Fibroblast of skin of back (primary cell): ENCODE results near the gene SRCIN1.
"Not testable (repeated sequence)": the region's sequence is repeated elsewhere in the genome, so short reads cannot be mapped to it uniquely, and the experiment has no call there.

ENCODE experiments used
- DNase-seq: peaks from one replicate; pipeline ENCODE4 v3.0.0-alpha.2; 2013

The SRCIN1 gene

GRCh38 chr17:38542286-38542685 is 63.5 kb downstream of the SRCIN1 start:
- no peak for DNase-seq

DNA sequence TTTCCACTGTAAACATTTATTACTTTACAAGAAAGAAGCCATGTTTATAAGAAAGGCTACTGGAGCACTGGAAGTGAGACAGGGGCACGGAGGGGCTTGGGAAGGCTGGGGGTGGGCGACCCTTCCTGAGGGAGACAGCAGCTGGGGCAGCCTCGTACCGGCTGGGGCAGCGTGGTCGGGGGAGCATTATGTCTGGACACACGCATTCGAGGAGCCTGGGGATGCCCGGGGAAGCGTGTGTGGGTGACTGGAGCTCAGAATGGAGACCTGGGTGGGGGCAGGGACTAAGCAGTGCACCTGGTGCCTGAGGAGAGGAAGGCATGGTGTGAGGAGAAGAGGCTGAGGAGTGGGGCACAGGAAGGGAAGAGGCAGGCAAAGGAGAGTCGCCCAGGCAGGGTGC is 64.5 kb downstream of the SRCIN1 start:
- DNase-seq = no peak

DNA sequence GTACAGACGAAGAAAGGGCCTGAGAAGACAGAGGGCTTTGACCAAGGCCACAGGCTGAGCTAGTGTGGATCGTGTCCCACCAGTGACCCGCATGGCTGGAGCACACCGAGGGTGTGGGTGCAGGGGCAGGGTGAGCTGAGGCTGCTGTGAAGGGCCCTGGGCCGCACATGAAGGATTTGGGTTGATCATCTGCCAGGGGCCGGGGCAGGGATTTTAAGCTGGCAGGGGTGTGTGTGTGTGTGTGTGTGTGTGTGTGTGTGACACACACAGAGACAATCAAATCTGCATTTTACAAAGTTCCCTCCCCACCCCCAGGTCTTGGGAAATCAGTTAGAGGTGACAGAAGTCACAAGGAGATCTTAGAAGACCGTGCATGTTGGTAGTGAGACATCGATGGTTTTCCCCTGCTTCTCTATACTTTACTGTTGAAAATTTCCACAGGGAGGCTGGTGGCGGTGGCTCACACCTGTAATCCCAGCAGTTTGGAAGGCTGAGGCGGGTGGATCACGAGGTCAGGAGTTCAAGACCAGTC is 65.2 kb downstream of the SRCIN1 start:
- DNase-seq = no peak

GRCh38 chr17:38539386-38539785 is 66.4 kb downstream of the SRCIN1 start:
- no peak for DNase-seq

GRCh38 chr17:38538906-38539305 is 66.8 kb downstream of the SRCIN1 start:
- DNase-seq = no peak

GRCh38 chr17:38536661-38537060 is 69.1 kb downstream of the SRCIN1 start:
- no peak for DNase-seq

- DNase-seq = no peak
These were observed 69.9 kb downstream of the SRCIN1 start for GRCh38 chr17:38535886-38536285.

DNA sequence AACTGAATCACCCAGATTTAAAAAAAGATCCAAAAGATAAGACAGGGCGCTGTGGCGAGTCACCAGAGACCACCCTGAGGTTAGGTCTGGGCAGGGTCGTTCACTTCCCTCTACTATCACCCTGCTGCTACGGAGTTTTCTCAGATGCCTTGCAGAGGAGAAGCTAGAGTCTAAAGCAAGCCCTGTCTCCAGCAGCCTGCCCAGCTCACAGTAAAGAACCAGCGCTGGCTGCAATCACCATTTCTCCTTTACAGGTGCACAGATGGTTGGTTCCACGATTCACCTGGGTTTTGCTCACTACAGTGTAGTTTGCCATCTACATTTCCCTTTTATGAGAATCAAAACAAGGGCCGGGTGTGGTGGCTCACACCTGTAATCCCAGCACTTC is 71.3 kb downstream of the SRCIN1 start:
- DNase-seq = no peak

DNA sequence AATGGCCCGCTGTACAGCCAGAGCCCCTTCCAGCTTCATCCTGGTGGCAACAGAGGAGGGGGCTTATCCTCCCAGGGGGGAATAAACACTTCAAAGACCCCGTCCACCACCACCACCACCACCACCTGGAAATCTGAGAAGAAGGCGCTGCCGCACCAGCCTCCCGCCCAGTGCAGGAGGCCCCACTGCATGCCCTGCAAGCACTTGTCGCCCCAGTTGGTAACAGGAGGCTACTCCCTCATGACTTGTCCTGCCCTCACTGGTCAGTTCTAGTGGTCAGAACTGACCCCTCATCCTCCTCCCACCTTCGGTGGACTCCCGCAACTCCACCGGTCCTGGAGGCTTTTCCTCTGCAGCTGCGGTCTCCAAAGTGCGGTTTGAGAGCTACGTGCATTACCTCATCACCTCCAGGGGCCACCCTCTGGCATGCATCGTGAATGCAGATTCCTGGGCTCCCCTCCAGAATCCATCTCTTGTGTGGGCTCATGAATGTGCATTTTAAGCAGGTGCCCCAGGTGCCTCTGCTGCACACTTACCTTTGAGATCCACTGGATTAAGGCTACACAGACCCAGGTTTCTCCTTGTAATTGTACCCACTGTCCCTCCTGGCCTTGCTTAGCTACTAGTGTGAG is 71.8 kb downstream of the SRCIN1 start:
- no peak for DNase-seq

DNA sequence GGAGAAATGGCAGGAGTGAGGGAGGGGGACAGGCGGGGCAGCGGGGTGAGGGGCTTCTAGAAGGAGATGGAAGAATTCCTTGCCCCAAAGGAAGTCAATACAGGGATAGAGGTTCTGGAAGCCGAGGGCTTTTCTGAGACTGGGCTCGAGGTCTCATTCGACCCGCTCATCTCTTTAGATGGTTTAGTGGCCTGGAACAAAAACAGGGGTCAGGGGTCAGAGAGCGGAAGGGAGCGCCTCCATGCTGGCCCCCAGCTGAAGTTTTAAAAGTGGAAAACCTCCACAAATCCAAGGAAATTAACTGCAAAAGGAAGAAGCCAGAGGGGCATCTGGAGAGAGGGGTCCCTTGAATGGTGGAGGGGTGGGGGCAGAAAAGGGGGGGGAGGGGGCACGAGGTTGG is 72.5 kb downstream of the SRCIN1 start:
- DNase-seq = no peak

DNA sequence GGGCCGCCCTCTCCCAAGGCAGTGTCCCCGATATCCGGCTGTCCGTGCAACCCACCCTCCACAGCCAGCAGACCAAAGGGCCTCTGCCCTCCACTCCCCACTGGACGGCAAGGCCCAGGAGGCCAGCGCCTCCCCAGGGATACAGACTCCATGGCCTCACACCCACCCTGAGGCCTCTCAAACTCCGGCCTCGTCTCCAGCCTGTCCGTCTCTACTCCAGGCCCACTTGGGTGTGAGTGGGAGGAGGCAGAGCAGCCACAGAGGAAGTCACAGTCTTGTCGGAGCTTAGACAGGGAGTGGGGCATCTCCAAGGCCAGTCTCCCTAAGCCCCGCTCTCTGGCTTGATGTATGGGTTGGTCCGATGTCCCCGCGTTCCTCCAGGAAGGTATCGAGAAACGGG is 73.3 kb downstream of the SRCIN1 start:
- no peak for DNase-seq

DNA sequence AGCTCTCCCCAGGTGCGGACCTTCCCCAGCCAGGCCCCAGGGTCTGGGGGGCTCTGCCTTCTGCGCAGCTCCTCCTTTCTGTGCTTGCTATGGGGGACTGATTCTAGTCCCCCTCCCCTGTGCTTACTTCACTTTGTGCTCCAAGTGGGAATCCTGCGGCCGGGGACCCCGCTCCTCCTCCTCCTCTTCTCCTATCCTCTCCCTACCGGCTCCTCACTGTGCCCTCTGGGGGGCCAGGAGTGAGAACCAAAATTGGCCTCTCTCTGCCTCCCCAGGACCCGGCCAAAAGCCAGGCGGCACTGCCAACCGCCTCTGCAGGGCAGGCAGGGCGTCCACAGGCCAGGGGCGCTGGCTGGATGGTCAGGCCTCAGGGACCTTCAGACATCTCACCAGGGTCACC is 74.0 kb downstream of the SRCIN1 start:
- not testable (repeated sequence) for DNase-seq

- not testable (repeated sequence) for DNase-seq
These were observed 74.9 kb downstream of the SRCIN1 start for GRCh38 chr17:38530856-38531255.

- DNase-seq = not testable (repeated sequence)
These were observed 77.6 kb downstream of the SRCIN1 start for GRCh38 chr17:38528141-38528540.

DNA sequence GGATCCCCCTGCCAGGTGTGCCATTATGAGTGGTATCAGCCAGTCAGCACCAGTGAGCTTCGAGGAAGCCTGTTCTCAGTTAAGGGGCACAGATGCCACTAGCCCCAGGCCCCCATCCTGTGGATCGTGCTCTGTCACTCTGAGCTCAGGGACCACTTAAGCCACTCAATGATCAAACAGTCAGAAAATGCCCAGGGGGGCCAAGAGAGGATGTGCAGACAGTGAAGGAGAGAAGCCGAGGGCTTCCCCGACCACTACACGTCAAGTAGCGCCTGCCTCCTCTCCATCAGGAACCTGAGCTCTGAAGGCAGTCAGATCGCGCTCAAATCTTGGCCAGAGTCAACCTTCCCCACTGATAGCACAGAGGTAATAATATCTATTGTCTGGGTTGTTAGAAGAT is 79.2 kb downstream of the SRCIN1 start:
- not testable (repeated sequence) for DNase-seq

- peak; percentile 9 for DNase-seq
These were observed 93.2 kb downstream of the SRCIN1 start for GRCh38 chr17:38512473-38513058.

DNA sequence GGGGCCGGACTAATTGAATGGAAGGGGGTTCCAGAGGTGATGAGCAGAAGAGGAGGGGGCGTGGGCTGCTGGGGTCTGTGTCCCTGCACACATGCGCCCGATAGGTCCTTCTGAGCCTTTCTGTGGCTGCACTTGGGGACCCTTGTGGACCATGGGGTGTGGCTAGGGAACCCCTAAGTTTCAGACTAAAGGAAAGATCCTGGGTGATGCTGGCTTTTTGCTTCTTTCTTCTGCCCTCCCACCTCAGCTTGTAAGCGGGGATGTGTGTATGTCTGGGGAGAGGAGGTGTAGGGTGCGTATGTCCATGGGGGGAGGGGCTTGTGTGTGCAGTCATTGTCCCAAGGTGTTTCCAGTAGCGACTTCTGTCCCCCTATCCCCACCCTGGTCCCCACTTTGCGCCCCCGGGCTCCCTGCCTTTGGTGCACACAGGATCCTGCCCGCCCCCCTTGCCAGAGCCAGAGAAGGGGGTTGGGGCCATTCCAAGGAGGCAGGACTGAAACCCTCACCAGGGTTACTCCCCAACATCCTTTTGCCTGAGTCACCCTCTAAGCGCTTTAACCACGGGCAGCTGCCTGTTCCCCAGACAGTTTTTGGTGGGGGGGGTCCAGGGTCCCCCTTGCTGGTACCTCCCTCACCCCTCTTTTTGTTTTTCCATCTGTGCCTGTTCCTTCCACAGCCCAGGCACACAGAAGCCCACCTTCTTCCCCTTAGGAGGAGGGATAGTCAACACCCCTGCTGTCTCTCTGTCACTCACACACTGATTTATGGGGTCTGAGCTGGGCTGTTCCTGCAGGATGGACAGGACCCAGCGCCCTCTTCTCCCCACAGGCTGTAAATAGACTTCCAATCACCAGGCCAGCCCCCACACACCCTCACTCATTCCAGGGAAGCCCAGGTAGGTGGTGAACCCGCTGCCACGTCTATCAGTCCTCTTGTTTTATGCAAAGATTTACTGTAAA is 94.3 kb downstream of the SRCIN1 start:
- peak; percentile 74 for DNase-seq

DNA sequence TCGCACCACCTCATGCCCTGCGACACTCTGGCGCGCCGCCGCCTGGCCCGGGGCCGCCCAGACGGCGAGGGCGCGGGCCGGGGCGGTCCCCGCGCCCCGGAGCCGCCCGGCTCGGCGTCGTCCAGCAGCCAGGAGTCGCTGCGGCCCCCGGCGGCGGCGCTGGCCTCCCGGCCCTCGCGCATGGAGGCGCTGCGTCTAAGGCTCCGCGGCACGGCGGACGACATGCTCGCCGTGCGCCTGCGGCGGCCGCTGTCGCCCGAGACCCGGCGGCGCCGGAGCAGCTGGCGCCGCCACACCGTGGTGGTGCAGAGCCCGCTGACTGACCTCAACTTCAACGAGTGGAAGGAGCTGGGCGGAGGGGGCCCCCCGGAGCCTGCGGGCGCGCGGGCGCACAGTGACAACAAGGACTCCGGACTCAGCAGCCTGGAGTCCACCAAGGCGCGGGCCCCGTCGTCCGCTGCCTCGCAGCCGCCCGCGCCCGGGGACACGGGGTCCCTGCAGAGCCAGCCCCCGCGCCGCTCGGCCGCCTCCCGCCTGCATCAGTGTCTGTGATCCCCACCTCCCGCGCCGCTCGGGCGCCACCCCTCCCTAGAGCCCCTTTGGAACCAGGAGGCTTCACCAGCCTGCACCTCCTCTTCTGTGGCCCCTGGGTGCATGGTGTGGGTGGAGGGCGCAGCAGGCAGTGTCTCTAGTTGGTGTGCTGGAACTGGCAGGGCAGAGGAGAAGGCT is 95.2 kb downstream of the SRCIN1 start:
- no peak for DNase-seq

- no peak for DNase-seq
These were observed 95.9 kb downstream of the SRCIN1 start for GRCh38 chr17:38509772-38510420.

- DNase-seq = peak; percentile 84
These were observed 96.6 kb downstream of the SRCIN1 start for GRCh38 chr17:38508954-38509771.

GRCh38 chr17:38508570-38508950 is 97.2 kb downstream of the SRCIN1 start:
- no peak for DNase-seq
